HG02885 (cell line): ENCODE data around the gene HIPK2.
"Not testable (repeated sequence)": the region's sequence is repeated elsewhere in the genome, so short reads cannot be mapped to it uniquely, and the experiment has no call there.

Source experiments
- ATAC-seq: cut with Tn5 transposase; IDR thresholded peaks from one replicate; pipeline ENCODE4 v1.9.1; 2021; ENCODE audit warnings: mild to moderate bottlenecking; ENCODE audit not compliant: unreplicated experiment, poor library complexity

Gene HIPK2

GRCh38 chr7:139640681-139641080 is 137.1 kb downstream of the HIPK2 start:
- no peak for ATAC-seq

DNA sequence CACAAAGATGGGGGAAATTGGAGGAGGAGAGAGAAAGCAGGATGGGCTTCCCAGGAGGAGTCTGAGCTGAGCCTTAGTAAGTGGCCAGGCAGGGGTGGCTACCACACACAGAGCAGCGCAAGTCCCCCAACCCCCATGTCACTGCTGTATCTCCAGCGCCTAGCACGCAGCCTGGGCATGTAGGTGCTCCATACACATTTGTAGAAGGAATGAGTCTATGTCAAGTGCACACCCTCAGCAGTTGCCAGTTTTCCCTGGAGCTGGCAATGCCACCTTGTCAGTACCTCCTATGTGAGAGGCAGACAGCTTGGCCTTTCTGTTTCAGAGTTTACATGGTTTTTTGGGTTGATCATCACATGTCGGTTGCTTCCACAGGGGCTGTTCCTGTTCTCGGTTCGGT is 138.2 kb downstream of the HIPK2 start:
- ATAC-seq, result no peak

- ATAC-seq, result no peak
Observed at GRCh38 chr7:139635526-139636302, 142.1 kb downstream of the HIPK2 start.

GRCh38 chr7:139634087-139634486 is 143.7 kb downstream of the HIPK2 start:
- no peak for ATAC-seq

- ATAC-seq, result no peak
Observed at GRCh38 chr7:139631520-139632031, 146.2 kb downstream of the HIPK2 start.

- no peak for ATAC-seq
Observed at GRCh38 chr7:139630643-139631519, 146.9 kb downstream of the HIPK2 start.

- ATAC-seq, result no peak
Observed at GRCh38 chr7:139629392-139630082, 148.3 kb downstream of the HIPK2 start.

GRCh38 chr7:139627831-139628230 is 150.0 kb downstream of the HIPK2 start:
- ATAC-seq, result no peak

- no peak for ATAC-seq
Observed at GRCh38 chr7:139626817-139627216, 151.0 kb downstream of the HIPK2 start.

GRCh38 chr7:139623518-139623917 is 154.3 kb downstream of the HIPK2 start:
- no peak for ATAC-seq

DNA sequence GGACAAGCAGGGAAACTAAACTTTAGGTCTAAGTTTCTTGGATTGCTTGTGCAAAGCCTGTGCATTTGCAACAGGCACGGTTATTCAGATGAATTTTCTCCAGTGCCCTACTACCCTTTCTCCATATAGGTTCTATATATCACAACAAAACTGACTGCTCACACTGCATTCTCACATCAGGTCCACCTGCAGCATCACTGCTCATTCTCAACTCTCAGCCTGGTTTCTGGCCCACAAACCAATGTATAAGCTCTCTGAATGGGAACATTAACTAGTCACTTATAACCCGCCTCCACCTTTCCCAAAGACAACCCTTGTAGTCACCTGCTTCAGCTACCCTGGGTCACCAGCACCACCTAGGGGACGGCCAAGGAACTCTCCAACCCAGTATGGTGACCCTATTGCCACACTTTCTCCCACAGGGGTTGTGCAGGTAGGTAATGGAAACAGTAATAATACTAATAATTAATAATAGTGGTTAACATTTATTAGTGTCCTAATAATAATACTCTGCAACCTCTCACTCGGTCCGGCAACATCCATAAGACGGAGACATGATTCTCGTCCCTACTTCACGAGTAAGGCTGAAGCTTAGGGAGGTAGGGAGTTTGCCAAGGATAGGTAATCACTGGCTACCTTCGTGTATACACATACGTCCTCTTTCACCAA is 157.0 kb downstream of the HIPK2 start:
- peak; percentile 70 for ATAC-seq

DNA sequence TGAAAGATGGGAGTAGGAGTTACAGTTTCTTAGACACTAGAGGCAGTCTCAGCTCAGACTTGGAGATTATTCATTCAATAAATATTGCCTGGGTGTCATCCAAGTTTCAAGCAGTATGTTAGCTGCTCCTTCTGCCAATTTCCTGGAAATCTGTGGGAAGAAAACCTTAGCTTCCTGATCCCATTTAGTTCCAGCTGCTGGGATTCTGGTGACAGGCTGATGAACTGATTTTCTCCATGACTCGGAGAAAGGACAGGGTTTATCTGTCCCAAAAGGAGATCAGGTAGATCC is 158.5 kb downstream of the HIPK2 start:
- no peak for ATAC-seq

DNA sequence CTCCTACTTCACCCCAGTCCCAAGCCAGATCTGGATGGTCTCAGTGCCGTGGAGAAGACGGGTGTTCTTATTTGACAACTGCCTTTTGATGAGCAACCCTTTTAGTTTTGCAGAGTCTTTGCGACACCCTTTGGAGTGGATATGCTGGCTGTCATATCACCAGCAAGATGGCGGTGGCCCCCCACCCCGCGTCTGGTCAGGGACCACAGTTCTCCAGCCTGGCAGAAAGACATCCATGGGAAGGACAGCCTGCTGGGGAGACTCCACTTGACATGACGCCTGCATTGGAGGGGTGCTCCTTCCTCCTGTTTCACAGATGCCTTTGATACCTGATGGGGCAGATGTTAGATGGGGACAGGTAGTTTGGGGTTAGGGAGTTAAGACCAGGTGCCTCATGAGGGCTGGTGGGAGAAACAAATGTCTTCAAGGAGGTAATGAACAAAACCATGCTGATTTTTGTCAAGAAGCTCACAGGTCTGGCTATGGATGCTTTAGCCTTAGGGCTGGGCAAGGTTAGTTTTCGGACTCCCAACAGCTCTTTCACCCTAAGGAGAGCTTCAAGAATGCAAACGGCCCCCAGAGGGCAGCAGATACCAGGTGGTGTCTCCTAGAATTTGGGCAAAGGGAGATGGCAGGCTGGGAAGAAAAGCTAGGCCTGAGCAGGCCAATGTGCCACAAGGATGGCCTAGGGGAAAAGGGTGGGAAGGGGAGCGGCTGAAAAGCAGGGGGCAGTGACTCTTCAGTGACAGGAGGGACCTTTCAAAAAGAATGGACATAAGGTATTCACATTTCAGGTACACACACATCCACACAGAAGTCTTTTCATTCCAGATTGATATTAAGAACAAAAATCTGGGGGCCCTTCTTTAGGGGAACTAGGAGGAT is 159.1 kb downstream of the HIPK2 start:
- no peak for ATAC-seq

GRCh38 chr7:139617074-139617473 is 160.7 kb downstream of the HIPK2 start:
- no peak for ATAC-seq

- ATAC-seq, result no peak
Observed at GRCh38 chr7:139614886-139615285, 162.9 kb downstream of the HIPK2 start.

DNA sequence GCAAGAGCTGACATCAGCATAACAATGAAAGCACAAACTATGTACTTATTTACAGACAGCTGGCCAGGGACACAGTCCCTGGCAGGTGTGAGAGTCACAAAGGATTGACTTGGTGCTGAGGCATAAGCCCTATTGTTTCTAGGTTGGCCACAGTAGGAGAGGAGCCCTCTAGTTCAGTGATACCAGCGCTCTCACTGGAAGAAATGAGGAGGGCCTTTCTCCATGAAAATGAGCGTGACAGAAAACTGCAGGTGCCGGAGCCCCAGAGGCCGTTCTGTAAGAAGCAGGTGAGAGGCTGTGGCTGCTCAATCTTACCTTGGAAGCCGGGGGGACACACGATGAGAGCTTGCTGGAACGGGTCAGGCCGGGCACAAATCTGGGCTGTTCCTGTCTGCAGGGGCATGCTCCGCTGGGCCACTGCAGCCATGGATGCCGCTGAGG is 163.8 kb downstream of the HIPK2 start:
- no peak for ATAC-seq

GRCh38 chr7:139611556-139611955 is 166.2 kb downstream of the HIPK2 start:
- not testable (repeated sequence) for ATAC-seq

DNA sequence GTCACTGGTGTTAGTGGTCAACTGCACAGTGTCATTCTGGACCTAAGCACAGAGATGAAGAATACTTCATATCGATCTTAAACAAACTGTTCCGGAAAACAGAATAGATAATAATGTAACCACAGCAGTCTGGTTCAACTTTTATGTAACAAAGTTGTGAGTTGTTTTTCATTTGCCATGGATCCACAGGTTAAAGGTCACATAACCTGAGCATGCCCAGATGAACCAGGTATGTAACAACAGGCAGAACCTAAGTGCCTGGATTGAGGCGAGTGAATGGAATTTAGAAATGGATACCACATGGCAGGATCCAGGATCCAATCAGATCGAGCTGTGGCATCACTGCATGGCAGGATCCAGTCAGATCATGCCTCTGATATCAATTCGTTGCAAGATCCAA is 167.2 kb downstream of the HIPK2 start:
- ATAC-seq, result no peak

DNA sequence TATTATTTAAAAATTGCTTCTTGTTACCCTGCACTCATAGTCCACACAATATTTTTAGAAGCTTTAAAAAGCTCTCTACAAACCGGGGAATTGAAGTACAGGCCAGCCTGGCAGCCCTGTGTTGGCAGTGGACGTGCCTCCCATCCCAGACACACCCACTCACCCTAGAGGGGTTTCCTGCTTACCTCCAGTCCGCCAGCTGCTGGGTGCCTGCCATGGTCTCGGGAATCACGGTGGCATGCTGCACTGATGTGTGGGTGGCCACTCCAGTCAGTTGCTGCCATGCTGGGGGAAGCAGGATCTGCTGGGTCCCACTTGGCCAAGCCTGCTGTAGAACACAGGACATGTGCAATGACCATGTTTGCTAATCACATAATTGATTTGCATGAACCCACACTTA is 173.9 kb downstream of the HIPK2 start:
- no peak for ATAC-seq
